NCI-H748 treated with DMSO at 0.1 percent for 48 hours (cell line): ENCODE data around the gene PDZD4.
"Not testable (repeated sequence)": the region's sequence is repeated elsewhere in the genome, so short reads cannot be mapped to it uniquely, and the experiment has no call there.

Experiments used
- DNase-seq: peaks from one replicate; lab custom pipeline; 2025; lab: John Stamatoyannopoulos, UW

PDZD4 gene

GRCh38 chrX:153844509-153845082 lies 14.3 kb upstream of the PDZD4 start:
- DNase-seq = no peak

GRCh38 chrX:153836921-153837320 lies 6.6 kb upstream of the PDZD4 start:
- DNase-seq = no peak

GRCh38 chrX:153832728-153833127 lies 2.4 kb upstream of the PDZD4 start:
- DNase-seq = no peak

GRCh38 chrX:153831429-153832150 lies 1.2 kb upstream of the PDZD4 start:
- DNase-seq = no peak

GRCh38 chrX:153830640-153831428 lies 490 bp upstream of the PDZD4 start:
- no peak for DNase-seq

- no peak for DNase-seq
Observed at GRCh38 chrX:153829549-153829798, 870 bp downstream of the PDZD4 start.

- DNase-seq = no peak
Observed at GRCh38 chrX:153828723-153829548, 1.4 kb downstream of the PDZD4 start.

- DNase-seq = no peak
Observed at GRCh38 chrX:153828308-153828707, 2.0 kb downstream of the PDZD4 start.

- no peak for DNase-seq
Observed at GRCh38 chrX:153827903-153828302, 2.4 kb downstream of the PDZD4 start.

- no peak for DNase-seq
Observed at GRCh38 chrX:153827016-153827415, 3.3 kb downstream of the PDZD4 start.

- no peak for DNase-seq
Observed at GRCh38 chrX:153825042-153825441, 5.3 kb downstream of the PDZD4 start.

- no peak for DNase-seq
Observed at GRCh38 chrX:153824348-153824747, 6.0 kb downstream of the PDZD4 start.

- DNase-seq = no peak
Observed at GRCh38 chrX:153821066-153821465, 9.3 kb downstream of the PDZD4 start.

- no peak for DNase-seq
Observed at GRCh38 chrX:153820601-153821000, 9.7 kb downstream of the PDZD4 start.

GRCh38 chrX:153819384-153820040 lies 10.8 kb downstream of the PDZD4 start:
- no peak for DNase-seq

- DNase-seq = peak; percentile 41
Observed at GRCh38 chrX:153818571-153819383, 11.6 kb downstream of the PDZD4 start.

GRCh38 chrX:153818064-153818463 lies 12.3 kb downstream of the PDZD4 start:
- DNase-seq = not testable (repeated sequence)

GRCh38 chrX:153816831-153817690 lies 13.3 kb downstream of the PDZD4 start:
- DNase-seq = no peak

GRCh38 chrX:153814591-153815315 lies 15.6 kb downstream of the PDZD4 start:
- DNase-seq = no peak
